ENCODE data around the gene KMT2B. TPM values are rescaled to one million over a fixed set of nuclear protein-coding genes. Genes with fewer than 3 reads are reported as not detected.
A peak's percentile ranks its signal among the peaks of the same experiment; 100 is the strongest.
"Not testable (repeated sequence)": the region's sequence is repeated elsewhere in the genome, so short reads cannot be mapped to it uniquely, and the experiment has no call there.

KMT2B gene, protein sequence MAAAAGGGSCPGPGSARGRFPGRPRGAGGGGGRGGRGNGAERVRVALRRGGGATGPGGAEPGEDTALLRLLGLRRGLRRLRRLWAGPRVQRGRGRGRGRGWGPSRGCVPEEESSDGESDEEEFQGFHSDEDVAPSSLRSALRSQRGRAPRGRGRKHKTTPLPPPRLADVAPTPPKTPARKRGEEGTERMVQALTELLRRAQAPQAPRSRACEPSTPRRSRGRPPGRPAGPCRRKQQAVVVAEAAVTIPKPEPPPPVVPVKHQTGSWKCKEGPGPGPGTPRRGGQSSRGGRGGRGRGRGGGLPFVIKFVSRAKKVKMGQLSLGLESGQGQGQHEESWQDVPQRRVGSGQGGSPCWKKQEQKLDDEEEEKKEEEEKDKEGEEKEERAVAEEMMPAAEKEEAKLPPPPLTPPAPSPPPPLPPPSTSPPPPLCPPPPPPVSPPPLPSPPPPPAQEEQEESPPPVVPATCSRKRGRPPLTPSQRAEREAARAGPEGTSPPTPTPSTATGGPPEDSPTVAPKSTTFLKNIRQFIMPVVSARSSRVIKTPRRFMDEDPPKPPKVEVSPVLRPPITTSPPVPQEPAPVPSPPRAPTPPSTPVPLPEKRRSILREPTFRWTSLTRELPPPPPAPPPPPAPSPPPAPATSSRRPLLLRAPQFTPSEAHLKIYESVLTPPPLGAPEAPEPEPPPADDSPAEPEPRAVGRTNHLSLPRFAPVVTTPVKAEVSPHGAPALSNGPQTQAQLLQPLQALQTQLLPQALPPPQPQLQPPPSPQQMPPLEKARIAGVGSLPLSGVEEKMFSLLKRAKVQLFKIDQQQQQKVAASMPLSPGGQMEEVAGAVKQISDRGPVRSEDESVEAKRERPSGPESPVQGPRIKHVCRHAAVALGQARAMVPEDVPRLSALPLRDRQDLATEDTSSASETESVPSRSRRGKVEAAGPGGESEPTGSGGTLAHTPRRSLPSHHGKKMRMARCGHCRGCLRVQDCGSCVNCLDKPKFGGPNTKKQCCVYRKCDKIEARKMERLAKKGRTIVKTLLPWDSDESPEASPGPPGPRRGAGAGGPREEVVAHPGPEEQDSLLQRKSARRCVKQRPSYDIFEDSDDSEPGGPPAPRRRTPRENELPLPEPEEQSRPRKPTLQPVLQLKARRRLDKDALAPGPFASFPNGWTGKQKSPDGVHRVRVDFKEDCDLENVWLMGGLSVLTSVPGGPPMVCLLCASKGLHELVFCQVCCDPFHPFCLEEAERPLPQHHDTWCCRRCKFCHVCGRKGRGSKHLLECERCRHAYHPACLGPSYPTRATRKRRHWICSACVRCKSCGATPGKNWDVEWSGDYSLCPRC (N-terminal part only)
- total RNA-seq (10 to 100 TPM; 74.0 to 76.1 TPM), total RNA-seq (76.1 to 99.1 reads per million in 2 donors)

DNA sequence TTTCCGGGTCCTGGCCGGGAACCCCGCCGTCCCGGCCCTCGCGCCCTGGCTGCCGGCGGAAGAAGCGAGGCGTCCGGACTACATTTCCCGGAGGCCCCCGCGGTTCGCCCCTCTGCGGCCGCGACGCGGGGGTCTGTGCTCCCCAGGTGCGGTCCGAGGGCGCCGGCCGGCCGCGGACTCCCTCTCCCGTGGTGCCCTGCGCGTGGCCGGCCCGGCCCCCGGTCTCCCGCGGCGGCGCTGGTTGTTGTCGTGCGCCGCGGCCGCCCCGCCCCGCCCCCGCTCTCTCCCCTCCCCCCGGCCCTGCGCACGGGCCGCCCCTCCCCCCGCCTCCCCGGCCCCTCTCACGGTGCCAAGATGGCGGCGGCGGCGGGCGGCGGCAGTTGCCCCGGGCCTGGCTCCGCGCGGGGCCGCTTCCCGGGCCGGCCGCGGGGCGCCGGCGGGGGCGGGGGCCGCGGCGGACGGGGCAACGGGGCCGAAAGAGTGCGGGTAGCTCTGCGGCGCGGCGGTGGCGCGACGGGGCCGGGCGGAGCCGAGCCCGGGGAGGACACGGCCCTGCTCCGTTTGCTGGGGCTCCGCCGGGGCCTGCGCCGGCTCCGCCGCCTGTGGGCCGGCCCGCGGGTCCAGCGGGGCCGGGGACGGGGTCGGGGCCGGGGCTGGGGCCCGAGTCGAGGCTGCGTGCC, at the start of gene KMT2B:
TSS of gene KMT2B (plus strand) at position 339 of the 680 bp plus-strand sequence. CDS start at position 355, 16 bp downstream.
- Mint-ChIP-seq H3K27me3 (no peaks in the 10 kb centered on the region), H3K36me3 (ENCODE audit: low read depth) (peaks cover 4% of the 10 kb centered on the region), H3K27ac (peak within 1 kb of the TSS; percentile 99), H3K4me1 (peaks cover 44% of the 10 kb centered on the region), H3K4me3 (peak within 1 kb of the TSS; percentile 99)
- no peaks in the 10 kb centered on the region for H3K9me3 ChIP-seq (ENCODE audit: control insufficient read depth, low read length, poor library complexity, severe bottlenecking)
- peak in 1 of 3 donors; percentile 75 for DNase-seq
- peak; percentile 52 for ATAC-seq

DNA sequence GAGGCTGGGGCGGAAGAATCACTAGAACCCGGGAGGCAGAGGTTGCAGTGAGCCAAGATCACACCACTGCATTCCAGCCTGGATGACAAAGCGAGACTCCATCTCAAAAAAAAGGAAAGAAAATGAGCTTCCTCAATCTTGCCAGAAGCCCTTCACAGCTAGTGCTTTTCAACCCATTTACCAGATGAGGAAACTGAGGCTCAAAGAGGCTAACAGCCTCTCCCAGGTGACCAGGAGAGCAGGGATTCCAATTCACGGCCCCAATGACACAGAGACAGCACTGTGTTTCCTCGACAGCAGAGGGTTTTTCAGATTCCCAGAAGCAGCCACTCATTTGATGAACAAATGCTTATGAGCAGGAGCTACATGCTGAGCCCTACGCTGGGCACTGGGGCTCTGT, 48.2 kb upstream of the KMT2B start:
- ATAC-seq = no peak
- no peak for DNase-seq
- H3K9me3 ChIP-seq (ENCODE audit: control insufficient read depth, low read length, poor library complexity, severe bottlenecking) = no peaks in the 10 kb centered on the region
- Mint-ChIP-seq H3K36me3 (ENCODE audit: low read depth) (peaks cover 4% of the 10 kb centered on the region), H3K27me3 (peaks cover 24% of the 10 kb centered on the region), H3K4me1 (peaks cover 15% of the 10 kb centered on the region), H3K27ac (peak overlapping the region; percentile 68), H3K4me3 (no peak overlapping the region)

DNA sequence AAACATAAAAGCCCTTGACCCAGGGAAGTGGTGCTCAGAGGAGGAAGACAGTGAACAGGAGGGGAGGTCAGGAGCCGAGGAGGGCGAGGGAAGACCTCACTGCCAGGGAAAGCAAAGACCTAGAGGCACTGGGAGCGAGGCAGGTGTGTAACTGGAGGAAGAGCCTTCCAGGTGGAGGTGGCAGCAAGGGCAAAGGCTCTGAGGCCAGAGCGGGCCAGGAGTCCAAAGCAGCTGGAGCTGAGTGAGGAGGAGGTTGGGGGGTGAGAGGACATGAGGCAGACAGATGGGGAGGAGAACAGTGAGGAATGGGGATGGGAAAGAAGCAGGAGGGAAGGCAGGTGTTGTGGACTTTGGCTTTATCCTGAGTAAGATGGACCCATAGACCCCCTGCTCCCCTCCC, 47.8 kb upstream of the KMT2B start:
- peaks cover 24% of the 10 kb centered on the region for H3K27me3 Mint-ChIP-seq
- H3K9me3 ChIP-seq (ENCODE audit: control insufficient read depth, low read length, poor library complexity, severe bottlenecking) = no peaks in the 10 kb centered on the region
- DNase-seq = no peak
- peak overlapping the region; percentile 68 for H3K27ac Mint-ChIP-seq
- peaks cover 4% of the 10 kb centered on the region for H3K36me3 Mint-ChIP-seq (ENCODE audit: low read depth)
- ATAC-seq = no peak
- no peak overlapping the region for H3K4me3 Mint-ChIP-seq
- peaks cover 15% of the 10 kb centered on the region for H3K4me1 Mint-ChIP-seq

DNA sequence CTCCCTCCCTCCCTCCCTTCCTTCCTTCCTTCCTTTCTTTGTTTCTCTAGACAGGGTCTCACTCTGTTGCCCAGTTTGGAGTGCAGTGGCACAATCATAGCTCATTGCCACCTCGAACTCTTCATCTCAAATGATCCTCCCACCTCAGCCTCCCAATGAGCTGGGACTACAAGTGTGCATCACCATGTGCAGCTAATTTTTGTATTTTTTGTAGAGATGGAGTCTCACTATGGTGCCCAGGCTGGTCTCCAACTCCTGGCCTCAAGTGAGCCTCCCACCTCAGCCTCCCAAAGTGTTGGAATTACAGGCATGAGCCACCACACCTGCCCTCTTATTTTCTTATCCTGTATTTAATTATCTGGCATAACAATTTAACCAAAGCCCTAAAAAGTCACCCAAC, 47.1 kb upstream of the KMT2B start:
- DNase-seq (no peak), ATAC-seq (no peak)
- no peaks in the 10 kb centered on the region for H3K9me3 ChIP-seq (ENCODE audit: control insufficient read depth, low read length, poor library complexity, severe bottlenecking)
- Mint-ChIP-seq H3K27ac (no peak overlapping the region), H3K27me3 (peaks cover 24% of the 10 kb centered on the region), H3K4me1 (peaks cover 15% of the 10 kb centered on the region), H3K4me3 (no peak overlapping the region), H3K36me3 (ENCODE audit: low read depth) (peaks cover 4% of the 10 kb centered on the region)

DNA sequence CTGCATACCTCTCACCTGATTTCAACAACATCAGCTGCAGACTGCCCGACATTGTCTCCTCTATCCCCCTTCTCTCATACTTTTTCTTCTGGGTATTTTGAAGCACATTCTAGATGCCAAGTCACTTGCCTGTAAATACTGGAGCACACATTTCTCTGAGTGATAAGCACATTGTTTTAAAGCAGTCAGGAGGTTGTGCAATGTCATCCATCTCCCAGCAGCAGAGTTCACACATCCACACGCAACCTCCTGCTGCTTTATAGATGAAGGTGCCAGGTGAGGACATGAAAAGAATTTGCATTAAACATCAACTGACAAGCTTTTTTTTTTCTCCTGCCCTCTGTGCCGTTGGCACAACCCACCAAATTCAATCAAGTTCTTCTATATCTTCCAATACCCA, 46.0 kb upstream of the KMT2B start:
- Mint-ChIP-seq H3K4me3 (no peak overlapping the region), H3K36me3 (ENCODE audit: low read depth) (peaks cover 6% of the 10 kb centered on the region), H3K27me3 (peaks cover 24% of the 10 kb centered on the region), H3K27ac (no peak overlapping the region), H3K4me1 (peaks cover 15% of the 10 kb centered on the region)
- ATAC-seq (no peak), DNase-seq (no peak)
- no peaks in the 10 kb centered on the region for H3K9me3 ChIP-seq (ENCODE audit: control insufficient read depth, low read length, poor library complexity, severe bottlenecking)

DNA sequence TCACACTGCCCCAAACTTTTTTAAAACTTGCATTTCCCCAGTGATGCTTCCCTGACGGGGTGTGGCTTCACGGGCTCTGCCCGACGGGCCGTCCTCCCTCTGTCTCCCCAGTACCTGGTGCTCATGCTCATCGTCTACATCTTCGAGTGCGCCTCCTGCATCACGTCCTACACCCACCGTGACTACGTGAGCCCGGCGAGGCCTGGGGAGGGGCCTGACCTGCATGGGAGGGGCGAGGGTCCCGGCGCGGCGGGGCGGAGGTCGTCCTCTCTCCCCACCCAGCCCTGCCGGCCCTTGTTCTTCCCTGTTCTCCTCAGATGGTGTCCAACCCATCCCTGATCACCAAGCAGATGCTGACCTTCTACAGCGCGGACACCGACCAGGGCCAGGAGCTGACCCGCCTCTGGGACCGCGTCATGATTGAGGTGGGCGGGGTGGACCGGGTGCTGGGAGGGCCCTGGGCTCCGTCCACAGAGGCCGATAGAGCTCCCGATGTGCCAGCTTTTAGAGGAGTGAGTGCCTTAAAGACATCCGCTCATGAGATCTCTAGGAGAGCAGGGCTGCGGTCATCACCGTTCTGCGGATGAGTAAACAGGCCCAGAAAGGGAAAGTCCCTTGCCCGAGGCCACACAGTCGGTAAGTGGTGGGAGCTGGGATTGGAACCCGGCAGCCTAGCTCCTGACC, 44.5 kb upstream of the KMT2B start:
- peak overlapping the region; percentile 89 for H3K4me3 Mint-ChIP-seq
- ATAC-seq (peak; percentile 88), DNase-seq (peak in 2 of 3 donors; percentile 10 to 12)
- H3K9me3 ChIP-seq (ENCODE audit: control insufficient read depth, low read length, poor library complexity, severe bottlenecking) = no peaks in the 10 kb centered on the region
- peaks cover 24% of the 10 kb centered on the region for H3K27me3 Mint-ChIP-seq
- H3K36me3 Mint-ChIP-seq (ENCODE audit: low read depth) = peaks cover 6% of the 10 kb centered on the region
- H3K27ac Mint-ChIP-seq = peak overlapping the region; percentile 37
- peaks cover 18% of the 10 kb centered on the region for H3K4me1 Mint-ChIP-seq

DNA sequence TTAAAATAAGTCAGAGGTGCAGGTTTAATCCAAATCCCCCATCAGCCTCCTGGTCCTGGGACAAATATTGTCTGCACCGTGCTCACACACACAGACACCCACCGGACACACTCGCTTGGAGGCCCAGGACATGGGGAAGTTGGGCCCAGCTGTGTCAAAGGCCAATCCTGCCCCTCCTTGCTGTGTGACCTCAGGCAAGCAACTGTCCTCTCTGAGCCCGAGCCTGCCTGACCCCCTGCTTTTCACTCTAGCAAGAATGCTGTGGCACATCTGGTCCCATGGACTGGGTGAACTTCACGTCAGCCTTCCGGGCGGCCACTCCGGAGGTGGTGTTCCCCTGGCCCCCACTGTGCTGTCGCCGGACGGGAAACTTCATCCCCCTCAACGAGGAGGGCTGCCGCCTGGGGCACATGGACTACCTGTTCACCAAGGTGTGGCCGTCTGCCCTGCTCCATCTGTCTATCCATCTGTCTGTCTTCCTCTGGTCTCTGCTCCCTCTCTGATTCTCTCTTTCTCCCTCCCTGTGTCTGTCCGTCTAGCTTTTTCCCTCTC, 42.1 kb upstream of the KMT2B start:
- Mint-ChIP-seq H3K4me3 (no peak overlapping the region), H3K27me3 (peaks cover 10% of the 10 kb centered on the region), H3K36me3 (ENCODE audit: low read depth) (peaks cover 2% of the 10 kb centered on the region), H3K27ac (no peak overlapping the region), H3K4me1 (peaks cover 15% of the 10 kb centered on the region)
- no peak for ATAC-seq
- DNase-seq = no peak
- no peaks in the 10 kb centered on the region for H3K9me3 ChIP-seq (ENCODE audit: control insufficient read depth, low read length, poor library complexity, severe bottlenecking)

DNA sequence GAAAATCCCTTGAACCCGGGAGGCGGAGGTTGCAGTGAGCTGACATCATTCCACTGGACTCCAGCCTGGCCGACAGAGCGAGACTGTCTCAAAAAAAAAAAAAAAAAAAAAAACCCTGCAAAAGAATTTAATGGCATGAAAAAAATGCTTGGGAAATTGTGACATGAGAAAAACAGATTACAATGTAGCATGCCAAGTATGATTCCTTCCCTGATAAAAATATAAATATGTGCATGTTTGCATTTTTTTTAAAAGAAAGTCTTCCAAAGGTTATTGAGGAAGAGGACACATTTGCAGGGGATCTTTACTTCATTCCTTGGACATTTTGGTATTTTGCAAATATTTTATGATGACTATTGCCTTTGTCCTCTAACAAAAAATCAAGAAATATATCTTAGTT, 28.0 kb upstream of the KMT2B start:
- ATAC-seq (no peak), DNase-seq (no peak)
- H3K27me3 Mint-ChIP-seq = peaks cover 6% of the 10 kb centered on the region
- H3K36me3 Mint-ChIP-seq (ENCODE audit: low read depth) = no peaks in the 10 kb centered on the region
- H3K9me3 ChIP-seq (ENCODE audit: control insufficient read depth, low read length, poor library complexity, severe bottlenecking) = no peaks in the 10 kb centered on the region
- no peak overlapping the region for H3K27ac Mint-ChIP-seq
- no peak overlapping the region for H3K4me3 Mint-ChIP-seq
- peaks cover 3% of the 10 kb centered on the region for H3K4me1 Mint-ChIP-seq

DNA sequence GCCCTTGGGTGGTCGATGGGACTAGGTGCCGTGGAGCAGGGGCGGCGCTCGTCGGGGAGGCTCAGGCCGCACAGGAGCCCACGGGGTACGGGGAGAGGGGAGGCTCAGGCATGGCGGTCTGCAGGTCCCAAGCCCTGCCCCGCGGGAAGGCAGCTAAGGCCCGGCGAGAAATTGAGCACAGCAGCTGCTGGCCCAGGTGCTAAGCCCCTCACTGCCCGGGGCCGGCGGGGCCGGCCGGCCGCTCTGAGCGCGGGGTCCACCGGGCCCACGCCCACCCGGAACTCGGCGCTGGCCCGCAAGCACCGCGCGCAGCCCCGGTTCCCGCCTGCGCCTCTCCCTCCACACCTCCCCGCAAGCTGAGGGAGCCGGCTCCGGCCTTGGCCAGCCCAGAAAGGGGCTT, 26.7 kb upstream of the KMT2B start:
- not testable (repeated sequence) for H3K4me3 Mint-ChIP-seq; ATAC-seq; H3K9me3 ChIP-seq (ENCODE audit: control insufficient read depth, low read length, poor library complexity, severe bottlenecking); H3K36me3 Mint-ChIP-seq (ENCODE audit: low read depth); H3K27me3 Mint-ChIP-seq; DNase-seq; H3K4me1 Mint-ChIP-seq; H3K27ac Mint-ChIP-seq

DNA sequence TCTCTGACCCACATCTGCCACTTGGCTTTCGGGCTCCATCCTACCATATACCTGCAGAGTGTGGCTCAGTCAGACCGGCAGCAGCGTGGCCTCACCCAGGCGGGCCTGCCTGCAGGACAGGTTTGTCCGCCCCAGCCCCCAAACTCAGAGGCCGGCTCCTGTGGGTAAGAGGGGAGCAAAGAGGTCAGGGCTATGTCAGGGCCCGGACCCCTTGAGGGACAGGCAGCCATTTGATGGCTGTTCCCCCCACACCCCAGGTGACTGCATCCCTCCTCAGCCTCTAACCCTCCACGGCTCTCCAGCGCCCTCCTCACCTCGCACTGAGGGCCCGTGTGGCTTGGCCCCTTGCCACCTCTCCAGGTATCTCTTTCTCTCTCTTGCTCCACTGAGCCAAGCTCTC, 25.8 kb upstream of the KMT2B start:
- Mint-ChIP-seq H3K36me3 (ENCODE audit: low read depth) (no peaks in the 10 kb centered on the region), H3K4me3 (no peak overlapping the region), H3K27me3 (peaks cover 6% of the 10 kb centered on the region), H3K4me1 (peaks cover 3% of the 10 kb centered on the region), H3K27ac (no peak overlapping the region)
- H3K9me3 ChIP-seq (ENCODE audit: control insufficient read depth, low read length, poor library complexity, severe bottlenecking) = no peaks in the 10 kb centered on the region
- ATAC-seq = no peak
- no peak for DNase-seq

DNA sequence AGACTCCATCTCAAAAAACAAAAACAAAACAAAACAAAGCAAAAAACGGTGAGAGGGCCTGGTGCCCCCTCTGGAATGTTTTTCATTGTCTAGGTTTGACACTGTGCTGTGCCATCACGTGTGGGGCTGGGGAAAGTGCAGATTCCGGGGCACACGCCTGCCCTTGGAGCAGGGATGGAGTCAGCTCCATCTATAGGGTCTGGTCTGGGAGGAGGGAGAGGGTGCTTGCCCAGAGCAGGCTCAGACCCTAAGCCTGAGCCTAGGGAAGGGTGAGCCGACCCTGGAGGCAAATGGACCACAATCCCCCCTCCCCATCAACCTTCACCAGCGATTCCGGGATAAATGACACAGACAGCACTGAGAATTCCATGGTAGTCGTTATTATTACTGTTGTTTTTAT, 24.4 kb upstream of the KMT2B start:
- H3K27ac Mint-ChIP-seq = peak overlapping the region; percentile 16
- H3K27me3 Mint-ChIP-seq = peaks cover 6% of the 10 kb centered on the region
- no peaks in the 10 kb centered on the region for H3K9me3 ChIP-seq (ENCODE audit: control insufficient read depth, low read length, poor library complexity, severe bottlenecking)
- peak; percentile 12 for ATAC-seq
- no peak for DNase-seq
- H3K4me1 Mint-ChIP-seq = peaks cover 3% of the 10 kb centered on the region
- no peak overlapping the region for H3K4me3 Mint-ChIP-seq
- no peaks in the 10 kb centered on the region for H3K36me3 Mint-ChIP-seq (ENCODE audit: low read depth)

Measured in T-helper 17 cell (primary cell).